GM21723 (cell line): ENCODE data around the gene AFMID.
"Not testable (repeated sequence)": the region's sequence is repeated elsewhere in the genome, so short reads cannot be mapped to it uniquely, and the experiment has no call there.

Experiments
- ATAC-seq: cut with Tn5 transposase; IDR thresholded peaks from one replicate; pipeline ENCODE4 v1.9.1; 2021; ENCODE audit warnings: mild to moderate bottlenecking, moderate library complexity; ENCODE audit not compliant: unreplicated experiment

The AFMID gene

GRCh38 chr17:78252701-78253635 is 65.8 kb downstream of the AFMID start:
- no peak for ATAC-seq

GRCh38 chr17:78253636-78253945 is 66.4 kb downstream of the AFMID start:
- ATAC-seq: not testable (repeated sequence)

GRCh38 chr17:78253946-78254672 is 66.9 kb downstream of the AFMID start:
- ATAC-seq: peak; percentile 45

GRCh38 chr17:78255029-78255656 is 68.0 kb downstream of the AFMID start:
- no peak for ATAC-seq

DNA sequence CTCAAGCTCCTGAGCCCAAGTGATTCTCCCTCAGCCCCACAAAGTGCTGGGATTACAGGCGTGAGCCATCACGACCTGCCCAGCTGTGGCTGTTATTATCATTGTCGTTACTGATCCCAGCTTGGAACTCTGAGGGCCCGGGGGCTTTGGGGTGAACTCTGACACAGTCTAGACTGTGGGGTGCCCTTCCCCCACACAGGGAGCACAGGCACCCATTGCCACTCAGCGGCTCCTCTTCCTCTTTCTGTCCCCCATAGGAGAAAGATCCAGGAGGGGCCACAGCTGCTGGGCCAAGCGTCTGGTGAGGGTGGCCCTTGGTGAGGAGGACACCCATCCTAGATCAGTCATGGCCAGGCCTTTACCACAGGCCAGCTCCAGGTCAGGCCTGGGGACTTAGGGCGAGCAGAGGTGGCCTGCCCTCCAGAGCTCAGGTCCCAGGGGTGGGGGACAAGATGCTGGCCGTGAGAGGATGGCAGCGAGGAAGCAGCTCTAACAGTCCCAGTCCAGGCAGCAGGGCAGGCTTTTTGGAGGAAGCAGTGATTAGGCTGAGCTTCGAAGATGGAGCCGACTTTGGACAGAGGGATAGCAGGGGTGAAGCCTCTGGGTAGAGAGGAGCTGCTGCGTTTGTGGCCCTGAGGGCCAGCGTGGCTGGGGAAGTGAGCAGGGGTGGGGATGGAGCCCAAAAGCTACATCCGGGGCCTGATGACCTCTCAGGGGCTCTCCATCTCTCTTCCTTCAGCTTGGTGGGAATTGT is 69.0 kb downstream of the AFMID start:
- ATAC-seq: no peak

- no peak for ATAC-seq
Observed at GRCh38 chr17:78256707-78257591, 69.8 kb downstream of the AFMID start.
